Stimulated activated CD8-positive, alpha-beta memory T cell treated with anti-CD3 and anti-CD28 coated beads, Interleukin-12 subunit alpha, Interleukin-12 subunit beta, amount 100 ng/mL, for 4 hours (primary cell): Measurements from ENCODE around the gene OR6C2.
"Not testable (repeated sequence)": the region's sequence is repeated elsewhere in the genome, so short reads cannot be mapped to it uniquely, and the experiment has no call there.

ENCODE experiments used
- DNase-seq: peaks from one replicate; pipeline ENCODE4 v3.0.0-alpha.2; 2020; ENCODE audit warnings: low read depth

Gene OR6C2

GRCh38 chr12:55472264-55472663 lies 28.4 kb downstream of the OR6C2 start:
- no peak for DNase-seq

DNA sequence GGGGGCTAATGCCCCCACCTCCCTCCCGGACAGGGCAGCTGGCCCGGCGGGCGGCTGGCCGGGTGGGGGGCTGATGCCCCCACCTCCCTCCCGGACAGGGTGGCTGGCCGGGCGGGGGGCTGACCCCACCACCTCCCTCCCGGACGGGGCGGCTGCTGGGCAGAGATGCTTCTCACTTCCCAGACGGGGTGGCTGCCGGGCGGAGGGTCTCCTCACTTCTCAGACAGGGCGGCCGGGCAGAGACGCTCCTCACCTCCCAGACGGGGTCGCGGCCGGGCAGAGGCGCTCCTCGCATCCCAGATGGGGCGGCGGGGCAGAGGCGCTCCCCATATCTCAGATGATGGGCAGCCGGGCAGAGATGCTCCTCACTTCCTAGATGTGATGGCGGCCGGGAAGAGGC lies 35.3 kb downstream of the OR6C2 start:
- not testable (repeated sequence) for DNase-seq

GRCh38 chr12:55484284-55484683 lies 40.4 kb downstream of the OR6C2 start:
- DNase-seq: not testable (repeated sequence)

- DNase-seq: no peak
Observed at GRCh38 chr12:55492078-55492477, 48.2 kb downstream of the OR6C2 start, which contains the start of gene OR6C68. OR6C68 (plus strand) TSS chr12:55492378; CDS start chr12:55492378, 0 bp downstream.

- no peak for DNase-seq
Observed at GRCh38 chr12:55495490-55495889, 51.6 kb downstream of the OR6C2 start.

- DNase-seq: no peak
Observed at GRCh38 chr12:55499231-55499630, 55.4 kb downstream of the OR6C2 start.

GRCh38 chr12:55499810-55500252 lies 56.0 kb downstream of the OR6C2 start:
- DNase-seq: no peak

DNA sequence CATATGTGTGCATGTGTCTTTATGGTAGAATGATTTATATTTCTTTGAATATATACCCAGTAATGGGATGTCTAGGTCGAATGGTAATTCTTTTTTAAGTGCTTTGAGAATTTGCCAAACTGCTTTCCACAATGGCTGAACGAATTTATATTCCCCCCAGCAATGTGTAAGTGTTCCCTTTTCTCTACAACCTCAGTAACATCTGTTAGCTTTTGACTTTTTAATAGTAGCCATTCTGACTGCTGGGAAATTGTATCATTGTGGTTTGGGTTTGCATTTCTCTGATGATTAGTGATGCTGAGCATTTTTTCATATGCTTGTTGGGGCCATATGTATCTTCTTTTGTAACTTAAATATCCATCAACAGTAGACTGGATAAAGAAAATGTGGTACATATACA lies 57.7 kb downstream of the OR6C2 start:
- DNase-seq: no peak
